ENCODE measurements around the gene IGHMBP2.

- no peak for TF ChIP-seq POLR2A (IDR thresholded peaks at IDR 0.05)
- no peak for TF ChIP-seq CTCF (IDR thresholded peaks at IDR 0.05)
- no peak for TF ChIP-seq EP300 (IDR thresholded peaks at IDR 0.05)
Measured at GRCh38 chr11:68969386-68969785, 65.7 kb downstream of the IGHMBP2 start.

All from sigmoid colon (tissue), 4 donors.